SK-N-DZ (cell line): ENCODE results near the gene AGK.

Source experiments
- DNase-seq: peaks from one replicate; pipeline ENCODE4 v3.0.0-alpha.2; 2015; ENCODE audit warnings: low spot score

AGK gene

GRCh38 chr7:141702047-141702567 lies 150.9 kb downstream of the AGK start, which contains the start of gene DENND11:
DENND11 (minus strand) TSS chr7:141702166; CDS start chr7:141702153, 13 bp downstream.
- peak; percentile 22 for DNase-seq

DNA sequence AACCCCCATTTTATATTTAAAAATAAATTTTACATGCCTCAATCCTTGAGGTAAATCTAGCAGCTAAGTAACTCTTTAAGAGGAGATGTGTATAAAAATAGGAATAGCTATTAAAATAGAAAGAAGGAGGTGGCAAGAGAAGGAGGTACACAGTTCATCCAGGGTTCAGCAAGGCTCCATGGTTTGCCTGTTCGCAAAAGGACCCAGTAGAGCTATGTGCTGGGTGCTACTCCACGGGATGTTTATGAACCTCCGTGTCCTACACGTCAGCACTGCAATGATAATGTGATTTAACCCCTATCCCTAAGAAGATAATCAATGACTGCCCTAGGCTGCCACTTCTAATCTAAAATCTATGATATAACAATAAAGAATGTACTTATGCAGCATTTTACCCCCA lies 151.7 kb downstream of the AGK start:
- no peak for DNase-seq

DNA sequence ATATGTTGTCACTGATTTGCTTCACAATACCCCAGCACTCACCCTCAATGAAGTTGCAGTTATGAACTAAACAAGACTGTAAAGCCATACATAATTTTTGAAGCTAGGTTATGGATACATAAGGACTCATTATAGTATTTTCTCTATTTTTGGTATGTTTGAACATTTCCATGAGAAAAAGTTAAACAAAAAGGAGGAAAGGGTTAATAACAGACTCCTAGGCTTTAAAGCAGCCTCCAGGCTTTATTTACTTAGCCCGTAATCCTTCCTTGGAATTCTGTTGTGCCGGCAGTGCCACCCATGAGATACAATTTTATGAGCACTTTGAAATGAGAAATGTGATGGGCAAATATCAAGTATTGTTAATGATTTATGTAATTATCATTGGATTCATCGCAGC lies 152.9 kb downstream of the AGK start:
- DNase-seq: no peak

DNA sequence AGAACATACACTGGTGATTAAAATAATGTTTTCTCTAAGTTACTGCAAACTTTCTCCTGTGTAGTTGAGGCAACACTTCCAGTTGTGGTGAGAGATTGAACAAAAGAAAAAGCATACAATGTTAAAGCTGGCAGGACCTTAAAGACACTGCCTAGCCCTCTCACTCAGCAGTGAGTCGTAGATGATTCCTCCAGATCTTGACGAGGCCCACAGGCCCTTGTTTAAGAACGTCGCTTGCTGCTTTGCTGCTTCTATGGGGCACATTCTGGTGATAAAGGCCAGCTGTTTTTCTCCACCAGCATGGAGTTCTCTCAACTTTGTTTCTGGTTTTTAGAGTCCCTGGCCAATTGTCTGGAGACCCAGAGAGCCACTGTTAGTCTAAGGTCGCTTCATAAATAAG lies 153.5 kb downstream of the AGK start:
- DNase-seq: no peak
